CD4-positive, CD25-positive, alpha-beta regulatory T cell (primary cell): ENCODE measurements around the gene ATG9A. TPM values are rescaled to one million over a fixed set of nuclear protein-coding genes. Genes with fewer than 3 reads are reported as not detected.

Source experiments
- ATAC-seq, 2 donors: fragments of 150-1000 bp; cut with Tn5 transposase; one replicate each; pipeline ENCODE4 v1.10.0; 2021; ENCODE audit warnings: low read depth in 2 of 2, moderate number of reproducible peaks in 2 of 2, moderate library complexity in 1 of 2
- DNase-seq, 3 donors: peaks; one replicate each; pipeline versions ENCODE4 v3.0.0 to v3.0.0-alpha.2; 2012 to 2022; ENCODE audit warnings: mixed read lengths in 1 of 3
- H3K27ac ChIP-seq: one replicate; pipeline ENCODE4 v1.7.0; 2013; ENCODE audit warnings: mild to moderate bottlenecking, low read length; ENCODE audit not compliant: insufficient read depth, poor library complexity, severe bottlenecking
- H3K27me3 ChIP-seq: one replicate; pipeline ENCODE4 v1.7.0; 2013; ENCODE audit warnings: low read length; ENCODE audit not compliant: control insufficient read depth, insufficient read depth
- H3K36me3 ChIP-seq: one replicate; pipeline ENCODE4 v1.7.0; 2013; ENCODE audit warnings: mild to moderate bottlenecking, low read length, moderate library complexity; ENCODE audit not compliant: control insufficient read depth, insufficient read depth
- H3K4me1 ChIP-seq: 2 replicates; pipeline ENCODE4 v1.7.0; 2013; ENCODE audit warnings: mild to moderate bottlenecking, low read length; ENCODE audit not compliant: insufficient read depth, control insufficient read depth, poor library complexity, severe bottlenecking
- H3K4me3 ChIP-seq: one replicate; pipeline ENCODE4 v1.7.0; 2013; ENCODE audit warnings: low read depth, mild to moderate bottlenecking, low read length, moderate library complexity
- H3K9me3 ChIP-seq, 2 experiments: 1 replicate in 1 of 2; 2 replicates in 1 of 2; pipeline ENCODE4 v1.7.0; 2013; ENCODE audit warnings: low read length in 2 of 2, mild to moderate bottlenecking in 1 of 2, moderate library complexity in 1 of 2; ENCODE audit not compliant: control insufficient read depth in 2 of 2
- H3K27ac Mint-ChIP-seq, 3 donors: one replicate each; pipeline ENCODE4 v1.8.0; 2020 to 2022; ENCODE audit warnings: mild to moderate bottlenecking in 3 of 3, mixed read lengths in 3 of 3, moderate library complexity in 2 of 3
- H3K27me3 Mint-ChIP-seq: one replicate; pipeline ENCODE4 v1.8.0; 2022; ENCODE audit warnings: mild to moderate bottlenecking, mixed read lengths
- H3K36me3 Mint-ChIP-seq: one replicate; pipeline ENCODE4 v1.8.0; 2020; ENCODE audit warnings: mixed read lengths
- H3K4me1 Mint-ChIP-seq, 4 donors: one replicate each; pipeline ENCODE4 v1.8.0; 2020 to 2022; ENCODE audit warnings: mixed read lengths in 4 of 4, mild to moderate bottlenecking in 1 of 4
- H3K4me3 Mint-ChIP-seq, 4 donors: one replicate each; pipeline ENCODE4 v1.8.0; 2020 to 2022; ENCODE audit warnings: mild to moderate bottlenecking in 4 of 4, mixed read lengths in 4 of 4, moderate library complexity in 3 of 4
- H3K9me3 Mint-ChIP-seq, 7 donors: one replicate each; pipeline ENCODE4 v1.8.0; 2020 to 2022; ENCODE audit warnings: mixed read lengths in 7 of 7, mild to moderate bottlenecking in 3 of 7, moderate library complexity in 2 of 7
- polyA plus RNA-seq, 4 donors: library from polyadenylated mRNA; unstranded; fragments of 300-500 nt; fragmentation: Illumina TruSeq; gene quantifications; one replicate each; pipeline ENCODE4 v1.2.3, GENCODE V29; 2021
- total RNA-seq: library from RNA; stranded (reverse); gene quantifications from one replicate; pipeline ENCODE4 v1.2.3, GENCODE V29; 2022

The ATG9A gene
- total and polyA plus RNA-seq, 5 donors from 2014 or later, result 18.7 to 68.0 (median 19.1) TPM

GRCh38 chr2:219179601-219180465, 49.6 kb downstream of the ATG9A start:
- Histone ChIP-seq H3K4me1 (peaks cover 52% of the 10 kb centered on the region), H3K27me3 (no peaks in the 10 kb centered on the region), H3K36me3 (peaks cover 52% of the 10 kb centered on the region), H3K4me3 (peak overlapping the region; percentile 84), H3K27ac (peak overlapping the region; percentile 98), H3K9me3 (no peaks in the 10 kb centered on the region)
- Mint-ChIP-seq H3K4me1 (peaks cover 8 to 70% (median 40%) of the 10 kb centered on the region in 4 donors), H3K9me3 (no peaks in the 10 kb centered on the region), H3K27me3 (peaks cover 11% of the 10 kb centered on the region), H3K4me3 (peak overlapping the region; percentile 91 to 95 (median 94)), H3K27ac (peak overlapping the region; percentile 90 to 97 (median 94)), H3K36me3 (peaks cover 33% of the 10 kb centered on the region)
- ATAC-seq (no peak), DNase-seq (peak in 1 of 3 donors; percentile 24)

GRCh38 chr2:219178377-219179175, 50.9 kb downstream of the ATG9A start:
- peak; percentile 44 to 52 (median 46) for DNase-seq
- peak overlapping the region; percentile 84 for H3K4me3 ChIP-seq
- peak overlapping the region; percentile 98 for H3K27ac ChIP-seq
- H3K4me1 Mint-ChIP-seq, result peaks cover 13 to 80% (median 49%) of the 10 kb centered on the region in 4 donors
- no peaks in the 10 kb centered on the region for H3K9me3 Mint-ChIP-seq
- peak overlapping the region; percentile 91 to 95 (median 94) for H3K4me3 Mint-ChIP-seq
- peaks cover 65% of the 10 kb centered on the region for H3K4me1 ChIP-seq
- peaks cover 11% of the 10 kb centered on the region for H3K27me3 Mint-ChIP-seq
- peaks cover 54% of the 10 kb centered on the region for H3K36me3 ChIP-seq
- H3K9me3 ChIP-seq, result no peaks in the 10 kb centered on the region
- peaks cover 36% of the 10 kb centered on the region for H3K36me3 Mint-ChIP-seq
- no peak for ATAC-seq
- H3K27me3 ChIP-seq, result no peaks in the 10 kb centered on the region
- peak overlapping the region; percentile 87 to 99 (median 94) for H3K27ac Mint-ChIP-seq

GRCh38 chr2:219177552-219178376, 51.7 kb downstream of the ATG9A start, which contains the start of gene RETREG2:
RETREG2 (plus strand) TSS chr2:219178275; CDS start chr2:219178353, 78 bp downstream.
- Mint-ChIP-seq H3K36me3 (peaks cover 28% of the 10 kb centered on the region), H3K27me3 (peaks cover 11% of the 10 kb centered on the region), H3K9me3 (no peaks in the 10 kb centered on the region), H3K4me1 (peaks cover 13 to 80% (median 52%) of the 10 kb centered on the region in 4 donors), H3K4me3 (peak within 1 kb of the TSS; percentile 94 to 99 (median 95)), H3K27ac (peak within 1 kb of the TSS; percentile 99)
- Histone ChIP-seq H3K4me1 (peaks cover 65% of the 10 kb centered on the region), H3K36me3 (peaks cover 54% of the 10 kb centered on the region), H3K27ac (peak within 1 kb of the TSS; percentile 98), H3K4me3 (peak within 1 kb of the TSS; percentile 84), H3K9me3 (no peaks in the 10 kb centered on the region), H3K27me3 (no peaks in the 10 kb centered on the region)
- DNase-seq, result peak; percentile 74 to 94 (median 89)
- ATAC-seq, result peak; percentile 52 to 66

- H3K4me3 Mint-ChIP-seq, result peak within 1 kb of the TSS; percentile 89 to 99 (median 94)
- DNase-seq (peak; percentile 84 to 97 (median 89)), ATAC-seq (peak; percentile 79 to 82)
- no peaks in the 10 kb centered on the region for H3K27me3 ChIP-seq
- H3K27ac ChIP-seq, result peak within 1 kb of the TSS; percentile 98
- no peaks in the 10 kb centered on the region for H3K9me3 Mint-ChIP-seq
- H3K27ac Mint-ChIP-seq, result peak within 1 kb of the TSS; percentile 99
- H3K9me3 ChIP-seq, result no peaks in the 10 kb centered on the region
- peaks cover 54% of the 10 kb centered on the region for H3K36me3 ChIP-seq
- H3K4me3 ChIP-seq, result peak within 1 kb of the TSS; percentile 86
- H3K4me1 ChIP-seq, result peaks cover 62% of the 10 kb centered on the region
- H3K36me3 Mint-ChIP-seq, result peaks cover 26% of the 10 kb centered on the region
- H3K4me1 Mint-ChIP-seq, result peaks cover 13 to 77% (median 55%) of the 10 kb centered on the region in 4 donors
- H3K27me3 Mint-ChIP-seq, result peaks cover 11% of the 10 kb centered on the region
Measured at GRCh38 chr2:219176818-219177551, 52.5 kb downstream of the ATG9A start, which contains the start of gene CNPPD1. CNPPD1 (minus strand) TSS chr2:219176925; CDS start chr2:219176828, 97 bp downstream.

GRCh38 chr2:219175928-219176817, 53.3 kb downstream of the ATG9A start:
- Mint-ChIP-seq H3K36me3 (peaks cover 20% of the 10 kb centered on the region), H3K4me1 (peaks cover 15 to 73% (median 51%) of the 10 kb centered on the region in 4 donors)

GRCh38 chr2:219175486-219175885, 54.0 kb downstream of the ATG9A start:
- H3K4me3 ChIP-seq, result peak overlapping the region; percentile 86
- peak overlapping the region; percentile 98 for H3K27ac ChIP-seq
- H3K4me1 ChIP-seq, result peaks cover 64% of the 10 kb centered on the region

More at GRCh38 chr2:219175928-219176817, 53.3 kb downstream of the ATG9A start:
- ATAC-seq, result no peak
- peak overlapping the region; percentile 85 to 99 (median 92) for H3K27ac Mint-ChIP-seq
- H3K27ac ChIP-seq, result peak overlapping the region; percentile 98
- H3K9me3 ChIP-seq, result no peaks in the 10 kb centered on the region
- H3K27me3 ChIP-seq, result no peaks in the 10 kb centered on the region
- peak overlapping the region; percentile 86 for H3K4me3 ChIP-seq
- peak overlapping the region; percentile 89 to 97 (median 94) for H3K4me3 Mint-ChIP-seq
- no peaks in the 10 kb centered on the region for H3K9me3 Mint-ChIP-seq
- DNase-seq, result peak in 1 of 3 donors; percentile 39
- peaks cover 63% of the 10 kb centered on the region for H3K4me1 ChIP-seq
- peaks cover 11% of the 10 kb centered on the region for H3K27me3 Mint-ChIP-seq
- peaks cover 51% of the 10 kb centered on the region for H3K36me3 ChIP-seq

More at GRCh38 chr2:219175486-219175885, 54.0 kb downstream of the ATG9A start:
- H3K4me1 Mint-ChIP-seq, result peaks cover 20 to 70% (median 46%) of the 10 kb centered on the region in 4 donors
- H3K9me3 Mint-ChIP-seq, result no peaks in the 10 kb centered on the region
- peaks cover 13% of the 10 kb centered on the region for H3K36me3 Mint-ChIP-seq
- Histone ChIP-seq H3K36me3 (peaks cover 45% of the 10 kb centered on the region), H3K9me3 (no peaks in the 10 kb centered on the region), H3K27me3 (no peaks in the 10 kb centered on the region)
- ATAC-seq (no peak), DNase-seq (no peak)
- H3K27ac Mint-ChIP-seq, result peak overlapping the region; percentile 85 to 99 (median 92)
- H3K27me3 Mint-ChIP-seq, result peaks cover 11% of the 10 kb centered on the region
- peak overlapping the region; percentile 89 to 97 (median 94) for H3K4me3 Mint-ChIP-seq
